ENCODE measurements around the gene EHD4.

EHD4 gene

GRCh38 chr15:41858756-41859155, 113.6 kb downstream of the EHD4 start:
- ChIA-PET POLR2A (no interaction called here), CTCF (interaction anchor here (0.7 kb wide), 1 partner anchor 463 kb away, joined by 3 read pairs; no protein-coding TSS in a partner anchor)
- Histone ChIP-seq H3K4me1 (ENCODE audit: control insufficient read depth, insufficient read depth, low read length) (no peaks in the 10 kb centered on the region), H3K27ac (ENCODE audit: extremely low read depth, low read depth, low read length) (no peak overlapping the region), H3K9me3 (ENCODE audit: control insufficient read depth, insufficient read depth, low read depth, low read length) (no peaks in the 10 kb centered on the region), H3K36me3 (ENCODE audit: control insufficient read depth in 2 of 2, insufficient read depth in 1 of 2, low read length in 2 of 2) (no peaks in the 10 kb centered on the region), H3K4me3 (ENCODE audit: low read depth, low read length) (no peak overlapping the region)
- TF ChIP-seq GLI4 (tag by site-specific recombination; IDR thresholded peaks at IDR 0.05), result no peak

- ChIA-PET POLR2A (no interaction called here), CTCF (interaction anchor here (0.6 to 0.7 kb wide), 4 partner anchors 11 to 278 kb away, joined by 3 to 4 read pairs (median 3); no protein-coding TSS in a partner anchor)
- H3K9me3 ChIP-seq (ENCODE audit: control insufficient read depth, insufficient read depth, low read depth, low read length), result no peaks in the 10 kb centered on the region
- no peak overlapping the region for H3K4me3 ChIP-seq (ENCODE audit: low read depth, low read length)
- H3K27ac ChIP-seq (ENCODE audit: extremely low read depth, low read depth, low read length), result no peak overlapping the region
- no peaks in the 10 kb centered on the region for H3K36me3 ChIP-seq (ENCODE audit: control insufficient read depth in 2 of 2, insufficient read depth in 1 of 2, low read length in 2 of 2)
- TF ChIP-seq ZBTB20 (tag by site-specific recombination; IDR thresholded peaks at IDR 0.05) (no peak), ZNF791 (tag by site-specific recombination; IDR thresholded peaks at IDR 0.05) (no peak), ZNF623 (tag by site-specific recombination; IDR thresholded peaks at IDR 0.05) (no peak), ZNF600 (tag by site-specific recombination; IDR thresholded peaks at IDR 0.05) (no peak), ZNF518A (tag by site-specific recombination; conservative IDR thresholded peaks at IDR 0.05; ENCODE audit: low read depth) (no peak)
- H3K4me1 ChIP-seq (ENCODE audit: control insufficient read depth, insufficient read depth, low read length), result no peaks in the 10 kb centered on the region
Observed at GRCh38 chr15:41857316-41857715, 115.0 kb downstream of the EHD4 start.

- H3K36me3 ChIP-seq (ENCODE audit: control insufficient read depth in 2 of 2, insufficient read depth in 1 of 2, low read length in 2 of 2), result no peaks in the 10 kb centered on the region
- no peak overlapping the region for H3K27ac ChIP-seq (ENCODE audit: extremely low read depth, low read depth, low read length)
- H3K4me3 ChIP-seq (ENCODE audit: low read depth, low read length), result no peak overlapping the region
- no peaks in the 10 kb centered on the region for H3K4me1 ChIP-seq (ENCODE audit: control insufficient read depth, insufficient read depth, low read length)
- POLR2A ChIA-PET, result no interaction called here
- CTCF ChIA-PET, result interaction anchor here (0.6 kb wide), 2 partner anchors 168 to 277 kb away, joined by 3 to 4 read pairs; no protein-coding TSS in a partner anchor
- no peak for TF ChIP-seq PATZ1 (tag by site-specific recombination; IDR thresholded peaks at IDR 0.05)
- no peak for TF ChIP-seq BCL6B (tag by site-specific recombination; IDR thresholded peaks at IDR 0.05)
- no peak for TF ChIP-seq ZNF302 (tag by site-specific recombination; IDR thresholded peaks at IDR 0.05; ENCODE audit: low read depth)
- no peak for TF ChIP-seq ZSCAN23 (tag by site-specific recombination; IDR thresholded peaks at IDR 0.05)
- TF ChIP-seq ZNF560 (tag by site-specific recombination; IDR thresholded peaks at IDR 0.05; ENCODE audit: borderline replicate concordance), result no peak
- TF ChIP-seq YY2 (tag by site-specific recombination; IDR thresholded peaks at IDR 0.05), result no peak
- no peak for TF ChIP-seq ZNF785 (tag by site-specific recombination; IDR thresholded peaks at IDR 0.05)
- TF ChIP-seq REST (tag by site-specific recombination; IDR thresholded peaks at IDR 0.05), result no peak
- TF ChIP-seq ZNF677 (tag by site-specific recombination; IDR thresholded peaks at IDR 0.05), result no peak
- no peak for TF ChIP-seq ZNF221 (tag by site-specific recombination; IDR thresholded peaks at IDR 0.05; ENCODE audit: borderline replicate concordance)
- TF ChIP-seq ZNF596 (tag by site-specific recombination; IDR thresholded peaks at IDR 0.05), result no peak
- no peak for TF ChIP-seq ZNF776 (tag by site-specific recombination; IDR thresholded peaks at IDR 0.05; ENCODE audit: borderline replicate concordance)
- H3K9me3 ChIP-seq (ENCODE audit: control insufficient read depth, insufficient read depth, low read depth, low read length), result no peaks in the 10 kb centered on the region
Observed at GRCh38 chr15:41856716-41857115, 115.6 kb downstream of the EHD4 start.

Data from HEK293 (cell line).